T-cell (primary cell): ENCODE results near the gene UNC13A. TPM values are rescaled to one million over a fixed set of nuclear protein-coding genes. Genes with fewer than 3 reads are reported as not detected.

ENCODE experiments used
- ATAC-seq, 4 experiments: fragments of 200-7000 bp in 3 of 4; fragments of 150-1000 bp in 1 of 4; cut with Tn5 transposase; replicated peaks in 1 of 4; 1 replicate in 3 of 4; 2 replicates in 1 of 4; pipeline ENCODE4 v1.10.0; 2021; ENCODE audit warnings: moderate library complexity in 3 of 4, mild to moderate bottlenecking in 2 of 4, moderate number of reproducible peaks in 1 of 4
- CTCF ChIA-PET, 2 donors: fragments of 300-600 bp; sonication (Branson Sonifier 250); formaldehyde crosslinking; loops; one replicate each; lab custom pipeline; 2022; ENCODE audit warnings: antibody characterized with exemption in 2 of 2; lab: Charles Lee
- POLR2A ChIA-PET, 2 donors: fragments of 300-600 bp; sonication (Branson Sonifier 250); formaldehyde crosslinking; loops; one replicate each; lab custom pipeline; 2022; ENCODE audit warnings: antibody characterized with exemption in 2 of 2; lab: Charles Lee
- DNase-seq, 35 experiments: peaks; one replicate each; pipeline versions ENCODE4 v3.0.0 to v3.0.0-alpha.2; 2013 to 2023
- H3K27ac ChIP-seq: one replicate; pipeline ENCODE4 v1.5.1; 2013; ENCODE audit warnings: low read length
- H3K27me3 ChIP-seq, 2 experiments: replicated peaks in 1 of 2; 1 replicate in 1 of 2; 2 replicates in 1 of 2; pipeline versions ENCODE4 v1.6.1 to v1.7.0; 2013; ENCODE audit warnings: low read length in 1 of 2, mixed read lengths in 1 of 2; ENCODE audit not compliant: control insufficient read depth in 2 of 2, insufficient read depth in 2 of 2; ENCODE audit errors: extremely low read depth in 1 of 2
- H3K36me3 ChIP-seq, 2 donors: 1 replicate in 1 of 2; 2 replicates in 1 of 2; pipeline versions ENCODE4 v1.6.1 to v1.7.0; 2013; ENCODE audit warnings: low read length in 1 of 2; ENCODE audit not compliant: control insufficient read depth in 2 of 2, insufficient read depth in 1 of 2; ENCODE audit errors: extremely low read depth in 1 of 2
- H3K4me1 ChIP-seq, 2 experiments: 1 replicate in 1 of 2; 2 replicates in 1 of 2; pipeline versions ENCODE4 v1.6.1 to v1.7.0; 2013; ENCODE audit warnings: low read length in 2 of 2, mixed read lengths in 1 of 2; ENCODE audit not compliant: insufficient read depth in 2 of 2, control insufficient read depth in 1 of 2; ENCODE audit errors: extremely low read depth in 1 of 2
- H3K4me3 ChIP-seq, 2 donors: 1 replicate in 1 of 2; 2 replicates in 1 of 2; pipeline versions ENCODE4 v1.5.1 to v1.7.0; 2013; ENCODE audit warnings: mild to moderate bottlenecking in 2 of 2, low read length in 1 of 2, moderate library complexity in 1 of 2; ENCODE audit not compliant: control insufficient read depth in 1 of 2; ENCODE audit errors: extremely low read depth in 1 of 2
- H3K9me3 ChIP-seq: 2 replicates; pipeline ENCODE4 v1.7.0; 2013
- H3K27ac Mint-ChIP-seq, 2 donors: one replicate each; pipeline ENCODE4 v1.8.0; 2020 to 2021; ENCODE audit warnings: mild to moderate bottlenecking in 2 of 2, mixed read lengths in 2 of 2
- H3K27me3 Mint-ChIP-seq, 2 donors: one replicate each; pipeline ENCODE4 v1.8.0; 2021 to 2022; ENCODE audit warnings: mixed read lengths in 2 of 2
- H3K36me3 Mint-ChIP-seq: one replicate; pipeline ENCODE4 v1.8.0; 2021; ENCODE audit warnings: mixed read lengths
- H3K4me1 Mint-ChIP-seq, 3 donors: one replicate each; pipeline ENCODE4 v1.8.0; 2020 to 2022; ENCODE audit warnings: mixed read lengths in 3 of 3, mild to moderate bottlenecking in 1 of 3
- H3K4me3 Mint-ChIP-seq, 3 donors: one replicate each; pipeline ENCODE4 v1.8.0; 2020 to 2022; ENCODE audit warnings: mild to moderate bottlenecking in 3 of 3, mixed read lengths in 3 of 3, moderate library complexity in 3 of 3
- H3K9me3 Mint-ChIP-seq, 3 donors: one replicate each; pipeline ENCODE4 v1.8.0; 2020 to 2022; ENCODE audit warnings: mixed read lengths in 3 of 3
- WGBS: methylation state at CpG from one replicate; pipeline ENCODE4 v1.1.5; 2013; ENCODE audit warnings: missing lambda C conversion rate; ENCODE audit not compliant: insufficient coverage; 5-methylcytosine and 5-hydroxymethylcytosine counted together
- total RNA-seq, 35 experiments: library from RNA in 6 of 35; stranded (reverse) in 6 of 35; fragments of 120-200 nt in 1 of 35; gene quantifications; one replicate each; pipeline versions ENCODE4 v1.2.1 to v1.2.4 and lab custom pipeline; 2013 to 2026

Gene UNC13A
- total RNA-seq, 5 donors from 2014 or later (not counting 1 experiment from before 2014, with no cell fraction given): 0.07 to 0.18 (median 0.13) TPM; not detected in 1

DNA sequence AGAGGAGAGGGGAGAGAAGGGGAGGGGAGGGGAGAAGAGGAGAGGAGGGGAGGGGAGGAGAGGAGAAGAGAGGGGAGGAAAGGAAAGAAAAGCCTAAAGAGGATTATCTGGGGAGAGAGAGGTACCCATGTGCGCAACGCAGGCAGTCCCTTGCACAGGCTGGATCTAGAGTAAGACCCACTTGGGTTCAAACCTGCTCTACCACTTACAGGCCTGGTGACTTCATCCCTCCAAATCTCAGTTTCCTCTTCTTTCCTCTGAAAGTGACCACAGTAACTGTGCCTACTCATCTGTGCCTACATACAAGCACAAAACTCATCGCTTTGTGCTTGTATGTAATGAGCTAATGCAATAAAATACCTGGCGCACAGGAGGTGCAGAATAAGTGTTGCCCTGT lies 30.4 kb upstream of the UNC13A start:
- Mint-ChIP-seq H3K27me3 (no peaks in the 10 kb centered on the region), H3K9me3 (no peaks in the 10 kb centered on the region), H3K36me3 (peaks cover 3% of the 10 kb centered on the region), H3K4me1 (peaks cover 35 to 49% (median 39%) of the 10 kb centered on the region in 3 donors), H3K27ac (peak overlapping the region; percentile 77 to 83), H3K4me3 (peak overlapping the region; percentile 83 to 97 (median 89))
- Histone ChIP-seq H3K27ac (no peak overlapping the region), H3K36me3 (peaks cover 3 to 5% of the 10 kb centered on the region in 2 donors), H3K4me1 (peaks cover 10 to 39% of the 10 kb centered on the region in 2 experiments), H3K9me3 (no peaks in the 10 kb centered on the region), H3K27me3 (peaks cover 0 to 6% of the 10 kb centered on the region in 2 experiments), H3K4me3 (no peak overlapping the region)
- ATAC-seq (no peak), DNase-seq (no peak)
- POLR2A ChIA-PET: no interaction called here
- CTCF ChIA-PET: interaction anchor here in 1 of 2 donors (0.6 kb wide), 1 partner anchor 609 kb away, joined by 3 read pairs; no protein-coding TSS in a partner anchor
- WGBS: no CpG with 5 or more reads among the region's 4 CpGs

GRCh38 chr19:17716309-17716929 lies 28.3 kb upstream of the UNC13A start:
- CTCF ChIA-PET: interaction anchor here in 1 of 2 donors (0.7 kb wide), 1 partner anchor 31 kb away, joined by 8 read pairs; no protein-coding TSS in a partner anchor
- Mint-ChIP-seq H3K36me3 (peaks cover under 1% of the 10 kb centered on the region), H3K27me3 (no peaks in the 10 kb centered on the region), H3K4me3 (no peak overlapping the region), H3K9me3 (no peaks in the 10 kb centered on the region), H3K4me1 (peaks cover 25 to 38% (median 29%) of the 10 kb centered on the region in 3 donors), H3K27ac (no peak overlapping the region)
- ATAC-seq: no peak
- peaks cover 0 to 6% of the 10 kb centered on the region in 2 experiments for H3K27me3 ChIP-seq
- H3K9me3 ChIP-seq: no peaks in the 10 kb centered on the region
- no peak overlapping the region for H3K4me3 ChIP-seq
- H3K27ac ChIP-seq: no peak overlapping the region
- 88% methylated on average over 2 of the region's 4 CpGs for WGBS
- peaks cover 0 to 3% of the 10 kb centered on the region in 2 donors for H3K36me3 ChIP-seq
- no peak for DNase-seq
- peaks cover 10 to 29% of the 10 kb centered on the region in 2 experiments for H3K4me1 ChIP-seq
- POLR2A ChIA-PET: no interaction called here

DNA sequence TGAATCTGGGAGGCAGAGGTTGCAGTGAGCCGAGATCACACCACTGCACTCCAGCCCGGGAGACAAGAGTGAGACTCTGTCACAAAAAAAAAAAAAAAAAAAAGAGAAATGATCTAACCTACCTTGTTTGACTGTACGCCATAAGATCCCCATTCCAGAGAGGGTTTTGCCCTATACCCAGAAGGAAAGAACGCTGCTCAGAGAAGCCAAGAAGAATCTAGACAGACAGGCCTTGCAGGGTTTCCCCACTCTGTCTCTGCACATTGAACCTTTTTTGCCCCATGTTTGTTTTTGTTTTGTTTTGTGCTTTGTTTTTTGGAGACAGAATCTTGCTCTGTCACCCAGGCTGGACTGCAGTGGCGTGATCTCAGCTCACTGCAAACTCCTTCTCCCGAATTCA lies 23.7 kb upstream of the UNC13A start:
- no peak overlapping the region for H3K4me3 ChIP-seq
- no peaks in the 10 kb centered on the region for H3K9me3 ChIP-seq
- ATAC-seq (no peak), DNase-seq (no peak)
- H3K4me3 Mint-ChIP-seq: no peak overlapping the region
- H3K36me3 Mint-ChIP-seq: no peaks in the 10 kb centered on the region
- ChIA-PET POLR2A (no interaction called here), CTCF (interaction anchor here in 1 of 2 donors (0.6 kb wide), 1 partner anchor 44 kb away, joined by 3 read pairs; no protein-coding TSS in a partner anchor)
- H3K27me3 ChIP-seq: no peaks in the 10 kb centered on the region
- WGBS: 80% methylated on average over 1 of the region's 6 CpGs
- H3K36me3 ChIP-seq: no peaks in the 10 kb centered on the region
- H3K4me1 Mint-ChIP-seq: no peaks in the 10 kb centered on the region
- H3K27ac ChIP-seq: no peak overlapping the region
- H3K27ac Mint-ChIP-seq: no peak overlapping the region
- H3K27me3 Mint-ChIP-seq: no peaks in the 10 kb centered on the region
- H3K4me1 ChIP-seq: no peaks in the 10 kb centered on the region
- H3K9me3 Mint-ChIP-seq: no peaks in the 10 kb centered on the region

DNA sequence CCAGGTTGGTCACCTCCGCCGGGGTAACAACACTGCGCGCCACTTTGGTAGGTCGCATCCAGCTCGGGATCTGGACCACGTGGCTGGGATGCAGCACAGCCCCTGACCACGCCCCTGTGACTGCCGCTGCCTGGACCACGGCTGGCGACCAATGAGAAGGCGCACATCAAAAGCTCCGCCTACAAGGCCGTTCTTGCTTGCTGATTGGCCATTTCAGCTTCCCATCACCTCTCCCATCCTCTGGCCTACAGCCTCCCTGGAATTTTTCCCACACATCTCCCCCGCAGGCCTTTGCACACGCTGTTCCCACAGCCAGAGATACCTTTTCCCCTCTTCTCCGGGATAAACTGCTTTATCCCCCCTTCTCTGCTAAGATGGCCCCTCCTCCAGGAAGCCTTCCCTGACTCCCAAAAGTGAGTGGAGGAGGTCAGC lies 18.6 kb upstream of the UNC13A start:
- H3K27ac Mint-ChIP-seq: no peak overlapping the region
- no peaks in the 10 kb centered on the region for H3K36me3 Mint-ChIP-seq

GRCh38 chr19:17703824-17704463 lies 15.8 kb upstream of the UNC13A start:
- ChIA-PET POLR2A (no interaction called here), CTCF (interaction anchor here (0.6 to 1.5 kb wide), 6 partner anchors 87 to 1023 kb away, joined by 3 to 8 read pairs (median 5); partner anchors contain the start of genes JAK3 (in 1 of the 2) and RPL18A (in 1 of the 2))
- Mint-ChIP-seq H3K9me3 (no peaks in the 10 kb centered on the region), H3K4me1 (peaks cover 0 to 2% (median 0%) of the 10 kb centered on the region in 3 donors), H3K36me3 (no peaks in the 10 kb centered on the region), H3K4me3 (no peak overlapping the region), H3K27me3 (peaks cover 4 to 15% of the 10 kb centered on the region in 2 donors), H3K27ac (no peak overlapping the region)
- Histone ChIP-seq H3K36me3 (no peaks in the 10 kb centered on the region), H3K27me3 (peaks cover 0 to 24% of the 10 kb centered on the region in 2 experiments), H3K4me1 (no peaks in the 10 kb centered on the region), H3K27ac (no peak overlapping the region), H3K9me3 (no peaks in the 10 kb centered on the region), H3K4me3 (no peak overlapping the region)
- WGBS: 0% methylated on average over 2 of the region's 11 CpGs
- DNase-seq (peak; percentile 27 to 80 (median 65)), ATAC-seq (peak; percentile 77 to 99 (median 86))

More for the DNA sequence above, 18.6 kb upstream of the UNC13A start:
- H3K27ac ChIP-seq: no peak overlapping the region
- ChIA-PET CTCF (no interaction called here), POLR2A (no interaction called here)
- ATAC-seq: no peak
- peaks cover 0 to 10% of the 10 kb centered on the region in 2 experiments for H3K27me3 ChIP-seq
- Mint-ChIP-seq H3K4me3 (no peak overlapping the region), H3K4me1 (peaks cover 0 to 2% (median 0%) of the 10 kb centered on the region in 3 donors), H3K27me3 (no peaks in the 10 kb centered on the region), H3K9me3 (no peaks in the 10 kb centered on the region)
- no peak for DNase-seq
- no peaks in the 10 kb centered on the region for H3K36me3 ChIP-seq
- no peaks in the 10 kb centered on the region for H3K9me3 ChIP-seq
- WGBS: 83% methylated on average over 14 of the region's 17 CpGs
- H3K4me1 ChIP-seq: no peaks in the 10 kb centered on the region
- no peak overlapping the region for H3K4me3 ChIP-seq

- H3K9me3 Mint-ChIP-seq: no peaks in the 10 kb centered on the region
- no peaks in the 10 kb centered on the region for H3K36me3 ChIP-seq
- no peak overlapping the region for H3K4me3 Mint-ChIP-seq
- no peaks in the 10 kb centered on the region for H3K9me3 ChIP-seq
- DNase-seq (no peak), ATAC-seq (no peak)
- H3K4me1 Mint-ChIP-seq: no peaks in the 10 kb centered on the region
- H3K27me3 Mint-ChIP-seq: peaks cover 23 to 52% of the 10 kb centered on the region in 2 donors
- CTCF ChIA-PET: interaction anchor here in 1 of 2 donors (0.6 kb wide), 1 partner anchor 1359 kb away, joined by 12 read pairs; no protein-coding TSS in a partner anchor
- H3K27me3 ChIP-seq: peaks cover 2 to 30% of the 10 kb centered on the region in 2 experiments
- WGBS: no CpG with 5 or more reads among the region's 2 CpGs
- H3K4me1 ChIP-seq: no peaks in the 10 kb centered on the region
- H3K4me3 ChIP-seq: no peak overlapping the region
- H3K36me3 Mint-ChIP-seq: no peaks in the 10 kb centered on the region
- H3K27ac ChIP-seq: no peak overlapping the region
- POLR2A ChIA-PET: no interaction called here
- H3K27ac Mint-ChIP-seq: no peak overlapping the region
These were observed 7.0 kb upstream of the UNC13A start for GRCh38 chr19:17695198-17695597.
